H1 (cell line): ENCODE measurements around the gene ELOVL6. TPM values are rescaled to one million over a fixed set of nuclear protein-coding genes. Genes with fewer than 3 reads are reported as not detected.

ENCODE experiments used
- CHD7 ChIP-seq: fragments of 300-600 bp; sonication (generic); IDR thresholded peaks from 2 replicates; pipeline ENCODE4 v1.7.1; 2012; ENCODE audit warnings: low read length, moderate library complexity, mild to moderate bottlenecking, inconsistent platforms; ENCODE audit not compliant: insufficient replicate concordance
- E2F6 ChIP-seq: IDR thresholded peaks from 2 replicates; pipeline ENCODE4 v1.6.1; 2012; ENCODE audit warnings: inconsistent platforms
- EZH2 ChIP-seq: fragments of 200-600 bp; sonication (generic); IDR thresholded peaks from 2 replicates; pipeline ENCODE4 v1.7.1; 2012; ENCODE audit warnings: low read depth, mild to moderate bottlenecking, moderate library complexity, low read length, inconsistent platforms; ENCODE audit not compliant: severe bottlenecking
- TAF1 ChIP-seq: IDR thresholded peaks from 2 replicates; pipeline ENCODE4 v1.6.1; 2011; ENCODE audit warnings: mild to moderate bottlenecking, low read depth, low read length
- polyA plus RNA-seq, 7 experiments: library from polyadenylated mRNA; depleted of rRNA in 3 of 7; stranded (reverse) in 5 of 7; unstranded in 2 of 7; fragments of >200 nt in 5 of 7; fragments of 200-250 nt in 2 of 7; gene quantifications; 1 replicate in 5 of 7; 2 replicates in 1 of 7; 4 replicates in 1 of 7; pipeline versions ENCODE4 v1.2.1 to v1.2.3, GENCODE V29; 2011 to 2013; ENCODE audit warnings: missing spikeins in 2 of 7, mixed read lengths in 2 of 7
- total RNA-seq: library from RNA; stranded (reverse); fragmentation: NEBNext Ultra II Directional; extraction: Animal tissue kit (Norgen Biotek cat#: 25700); gene quantifications from 2 replicates; pipeline ENCODE4 v1.2.1, GENCODE V29; 2021

Gene ELOVL6
- total and polyA plus RNA-seq, 2 of the 8 experiments (the other 6 are each of a cell fraction or from before 2014, with no cell fraction given): 27.8 to 86.6 TPM

GRCh38 chr4:110224142-110224541, 25.7 kb upstream of the ELOVL6 start (continued):
- TF ChIP-seq CHD7: no peak
- TF ChIP-seq TAF1: no peak
- TF ChIP-seq EZH2: no peak
- TF ChIP-seq E2F6: no peak
